Stimulated activated memory B cell treated with anti-CD40 and anti-IgM and Interleukin-4, amounts not matched to agents 10 μg/mL and 1 μg/mL and 100 μg/mL, for 72 hours (primary cell): Measurements from ENCODE around the gene PGM3.

ENCODE experiments used
- ATAC-seq: fragments of 150-1000 bp; cut with Tn5 transposase; 2 replicates; pipeline ENCODE4 v1.10.0; 2021
- H3K27ac Mint-ChIP-seq: one replicate; pipeline ENCODE4 v1.8.0; 2022; ENCODE audit warnings: mild to moderate bottlenecking, mixed read lengths
- H3K27me3 Mint-ChIP-seq: one replicate; pipeline ENCODE4 v1.8.0; 2022; ENCODE audit warnings: mixed read lengths
- H3K36me3 Mint-ChIP-seq: one replicate; pipeline ENCODE4 v1.8.0; 2022; ENCODE audit warnings: mixed read lengths
- H3K4me1 Mint-ChIP-seq: one replicate; pipeline ENCODE4 v1.8.0; 2022; ENCODE audit warnings: mixed read lengths
- H3K4me3 Mint-ChIP-seq: one replicate; pipeline ENCODE4 v1.8.0; 2022; ENCODE audit warnings: mild to moderate bottlenecking, moderate library complexity, mixed read lengths
- H3K9me3 Mint-ChIP-seq: one replicate; pipeline ENCODE4 v1.8.0; 2022; ENCODE audit warnings: mixed read lengths

Gene PGM3

DNA sequence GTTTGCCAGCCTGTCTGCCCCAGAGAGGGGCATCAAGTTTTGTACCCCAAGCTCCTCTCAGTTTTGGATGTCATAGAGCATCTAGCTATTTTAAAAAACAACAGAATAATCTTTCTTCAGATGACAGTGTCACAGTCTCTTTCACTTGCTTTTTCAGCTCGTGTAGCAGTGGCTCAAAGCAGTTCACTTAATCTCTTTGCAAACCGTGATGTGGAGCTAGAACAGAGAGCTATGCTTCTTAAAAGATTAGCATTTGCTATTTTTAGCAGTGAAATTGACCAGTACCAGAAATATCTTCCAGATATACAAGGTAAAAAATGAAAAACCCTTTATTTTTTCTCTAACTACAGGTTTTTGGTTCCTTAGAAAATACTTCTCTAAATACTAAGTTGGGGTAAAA is 37.3 kb downstream of the PGM3 start:
- H3K4me1 Mint-ChIP-seq = no peaks in the 10 kb centered on the region
- no peaks in the 10 kb centered on the region for H3K27me3 Mint-ChIP-seq
- H3K4me3 Mint-ChIP-seq = no peak overlapping the region
- H3K9me3 Mint-ChIP-seq = no peaks in the 10 kb centered on the region
- no peak overlapping the region for H3K27ac Mint-ChIP-seq
- peaks cover 39% of the 10 kb centered on the region for H3K36me3 Mint-ChIP-seq
- no peak for ATAC-seq

DNA sequence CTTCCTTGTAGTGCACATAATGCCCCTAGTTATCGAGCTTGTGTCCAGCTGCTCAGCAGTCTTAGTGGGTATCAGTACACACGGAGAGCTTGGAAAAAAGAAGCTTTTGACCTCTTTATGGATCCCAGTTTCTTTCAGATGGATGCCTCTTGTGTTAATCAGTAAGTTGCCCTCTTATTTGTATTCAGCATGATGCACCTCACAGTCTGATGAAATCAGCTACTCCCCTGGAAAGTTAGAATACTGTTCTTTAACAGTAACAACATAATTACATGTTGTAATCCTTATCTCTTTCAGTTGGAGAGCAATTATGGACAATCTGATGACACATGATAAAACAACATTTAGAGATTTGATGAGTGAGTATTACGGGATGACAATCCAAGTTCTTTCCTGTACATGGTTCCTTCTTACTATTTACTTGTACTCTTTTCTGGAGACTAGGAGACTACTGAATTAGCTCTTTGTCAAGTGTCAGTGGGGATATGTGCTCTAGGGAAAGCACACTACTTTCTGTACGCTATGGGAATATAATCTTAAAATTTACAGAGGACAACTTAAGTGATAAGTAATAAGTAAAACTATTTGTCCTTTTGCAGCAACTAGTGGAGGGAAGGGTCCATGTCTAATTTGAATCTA is 39.1 kb downstream of the PGM3 start:
- H3K27ac Mint-ChIP-seq = no peak overlapping the region
- H3K4me1 Mint-ChIP-seq = no peaks in the 10 kb centered on the region
- H3K4me3 Mint-ChIP-seq = no peak overlapping the region
- no peaks in the 10 kb centered on the region for H3K9me3 Mint-ChIP-seq
- peaks cover 38% of the 10 kb centered on the region for H3K36me3 Mint-ChIP-seq
- no peak for ATAC-seq
- H3K27me3 Mint-ChIP-seq = no peaks in the 10 kb centered on the region

DNA sequence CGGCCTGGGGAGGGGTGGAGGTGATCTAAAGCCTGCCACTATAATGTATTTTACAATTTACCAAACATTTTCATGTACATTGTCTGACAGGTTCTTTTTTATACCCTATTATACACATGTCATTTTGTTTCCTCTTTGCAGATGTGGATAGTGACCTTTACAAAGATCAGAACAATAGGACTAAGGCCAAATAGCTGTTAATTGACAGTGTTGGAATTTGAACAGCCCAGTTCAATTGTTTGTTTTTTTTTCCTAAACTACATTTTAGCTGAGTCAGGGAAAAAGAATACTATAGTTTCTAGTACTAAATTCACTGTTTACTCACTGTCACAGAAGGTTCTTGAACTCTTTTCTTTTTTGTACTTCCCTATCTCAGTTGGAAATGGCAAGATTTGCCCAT is 40.2 kb downstream of the PGM3 start:
- H3K27me3 Mint-ChIP-seq = no peaks in the 10 kb centered on the region
- H3K36me3 Mint-ChIP-seq = peaks cover 40% of the 10 kb centered on the region
- no peaks in the 10 kb centered on the region for H3K4me1 Mint-ChIP-seq
- no peak overlapping the region for H3K27ac Mint-ChIP-seq
- no peaks in the 10 kb centered on the region for H3K9me3 Mint-ChIP-seq
- ATAC-seq = no peak
- no peak overlapping the region for H3K4me3 Mint-ChIP-seq

DNA sequence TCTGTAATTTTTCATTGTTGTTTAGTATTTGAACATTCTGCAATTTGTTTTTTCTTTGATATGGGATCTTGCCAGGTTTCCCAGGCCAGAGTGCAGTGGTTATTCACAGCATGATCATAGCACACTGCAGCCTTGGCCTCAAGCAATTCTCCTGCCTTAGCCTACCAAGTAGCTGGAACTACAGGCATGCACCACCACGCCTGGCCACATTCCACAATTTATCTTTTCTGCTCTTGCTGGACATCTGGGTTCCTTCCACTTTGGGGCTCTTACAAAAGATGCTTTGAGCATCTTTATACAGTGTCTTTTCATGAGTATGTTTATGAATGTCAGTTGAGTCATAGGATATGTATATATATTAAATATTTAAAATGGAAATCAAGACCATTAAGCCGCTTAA is 42.0 kb downstream of the PGM3 start:
- H3K27ac Mint-ChIP-seq = no peak overlapping the region
- H3K4me1 Mint-ChIP-seq = no peaks in the 10 kb centered on the region
- no peaks in the 10 kb centered on the region for H3K27me3 Mint-ChIP-seq
- peaks cover 40% of the 10 kb centered on the region for H3K36me3 Mint-ChIP-seq
- ATAC-seq = no peak
- no peaks in the 10 kb centered on the region for H3K9me3 Mint-ChIP-seq
- no peak overlapping the region for H3K4me3 Mint-ChIP-seq

DNA sequence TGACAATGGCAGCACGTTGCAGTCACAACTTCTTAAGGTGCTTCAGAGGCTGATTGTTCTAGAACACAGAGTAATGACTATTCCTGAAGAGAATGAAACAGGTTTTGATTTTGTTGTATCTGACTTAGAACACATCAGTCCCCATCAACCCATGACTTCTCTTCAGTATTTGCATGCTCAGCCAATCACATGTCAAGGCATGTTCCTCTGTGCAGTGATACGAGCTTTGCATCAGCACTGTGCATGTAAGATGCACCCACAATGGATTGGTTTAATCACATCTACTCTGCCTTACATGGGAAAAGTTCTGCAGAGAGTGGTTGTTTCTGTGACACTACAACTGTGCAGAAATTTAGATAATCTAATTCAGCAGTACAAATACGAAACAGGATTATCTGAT is 54.3 kb downstream of the PGM3 start:
- Mint-ChIP-seq H3K4me3 (no peak overlapping the region), H3K4me1 (no peaks in the 10 kb centered on the region)

DNA sequence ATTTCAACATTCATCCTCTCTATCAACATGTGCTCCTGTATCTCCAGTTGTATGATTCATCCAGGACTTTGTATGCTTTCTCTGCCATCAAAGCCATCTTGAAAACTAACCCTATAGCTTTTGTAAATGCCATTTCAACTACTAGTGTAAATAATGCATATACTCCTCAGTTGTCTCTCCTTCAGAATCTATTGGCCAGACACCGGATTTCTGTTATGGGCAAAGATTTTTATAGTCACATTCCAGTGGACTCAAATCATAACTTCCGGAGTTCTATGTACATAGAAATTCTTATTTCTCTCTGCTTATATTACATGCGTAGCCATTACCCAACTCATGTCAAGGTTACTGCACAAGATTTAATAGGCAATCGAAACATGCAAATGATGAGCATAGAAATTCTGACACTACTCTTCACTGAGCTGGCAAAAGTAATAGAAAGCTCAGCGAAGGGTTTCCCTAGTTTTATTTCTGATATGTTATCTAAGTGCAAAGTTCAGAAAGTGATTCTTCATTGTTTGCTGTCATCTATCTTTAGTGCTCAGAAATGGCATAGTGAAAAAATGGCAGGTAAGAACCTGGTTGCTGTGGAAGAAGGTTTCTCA is 54.8 kb downstream of the PGM3 start:
- peaks cover 38% of the 10 kb centered on the region for H3K36me3 Mint-ChIP-seq
- no peak for ATAC-seq

More for the DNA sequence above, 54.3 kb downstream of the PGM3 start:
- no peak for ATAC-seq
- Mint-ChIP-seq H3K27me3 (no peaks in the 10 kb centered on the region), H3K27ac (no peak overlapping the region), H3K9me3 (no peaks in the 10 kb centered on the region), H3K36me3 (peaks cover 44% of the 10 kb centered on the region)

DNA sequence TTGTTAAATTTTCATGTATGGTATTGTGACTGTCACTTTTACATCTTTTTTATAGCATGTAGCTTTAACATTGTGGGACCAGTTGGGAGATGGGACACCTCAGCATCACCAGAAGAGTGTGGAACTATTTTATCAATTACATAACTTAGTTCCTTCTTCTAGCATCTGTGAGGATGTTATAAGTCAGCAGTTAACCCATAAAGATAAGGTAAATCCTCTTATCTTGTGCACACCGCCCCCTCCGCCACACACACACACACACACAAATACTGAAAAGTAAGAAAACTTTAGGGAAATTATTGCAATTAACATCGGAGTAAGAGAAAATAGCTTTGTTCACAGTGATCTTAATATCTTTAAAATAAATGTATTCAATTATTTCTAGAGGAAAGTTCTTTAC is 60.9 kb downstream of the PGM3 start:
- Mint-ChIP-seq H3K4me1 (no peaks in the 10 kb centered on the region), H3K27ac (no peak overlapping the region), H3K4me3 (no peak overlapping the region), H3K9me3 (no peaks in the 10 kb centered on the region), H3K36me3 (peaks cover 42% of the 10 kb centered on the region), H3K27me3 (no peaks in the 10 kb centered on the region)
- no peak for ATAC-seq

More for the DNA sequence above, 54.8 kb downstream of the PGM3 start:
- Mint-ChIP-seq H3K9me3 (no peaks in the 10 kb centered on the region), H3K4me1 (no peaks in the 10 kb centered on the region), H3K27me3 (no peaks in the 10 kb centered on the region), H3K27ac (no peak overlapping the region), H3K4me3 (no peak overlapping the region)

DNA sequence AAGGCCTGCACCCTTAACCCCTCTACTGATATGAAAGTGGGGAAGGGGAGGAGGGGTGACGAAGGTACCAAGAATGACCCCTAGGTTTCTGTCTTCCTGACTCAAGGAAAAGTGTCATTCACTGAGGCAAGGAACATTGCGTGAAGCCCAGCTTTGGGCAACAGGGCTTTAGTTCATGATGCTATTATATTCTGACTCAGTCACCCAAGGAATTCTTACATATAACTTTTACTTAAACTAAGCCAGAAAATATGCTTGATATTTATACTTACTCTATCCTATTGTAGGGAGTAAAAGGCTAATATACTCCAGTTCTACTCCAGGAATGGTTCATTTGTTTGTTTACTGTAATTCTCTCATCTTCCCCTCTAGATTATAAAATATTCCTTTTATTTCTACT is 65.1 kb downstream of the PGM3 start:
- Mint-ChIP-seq H3K4me1 (no peaks in the 10 kb centered on the region), H3K4me3 (no peak overlapping the region), H3K27ac (no peak overlapping the region), H3K27me3 (no peaks in the 10 kb centered on the region), H3K9me3 (no peaks in the 10 kb centered on the region), H3K36me3 (peaks cover 60% of the 10 kb centered on the region)
- ATAC-seq = no peak

DNA sequence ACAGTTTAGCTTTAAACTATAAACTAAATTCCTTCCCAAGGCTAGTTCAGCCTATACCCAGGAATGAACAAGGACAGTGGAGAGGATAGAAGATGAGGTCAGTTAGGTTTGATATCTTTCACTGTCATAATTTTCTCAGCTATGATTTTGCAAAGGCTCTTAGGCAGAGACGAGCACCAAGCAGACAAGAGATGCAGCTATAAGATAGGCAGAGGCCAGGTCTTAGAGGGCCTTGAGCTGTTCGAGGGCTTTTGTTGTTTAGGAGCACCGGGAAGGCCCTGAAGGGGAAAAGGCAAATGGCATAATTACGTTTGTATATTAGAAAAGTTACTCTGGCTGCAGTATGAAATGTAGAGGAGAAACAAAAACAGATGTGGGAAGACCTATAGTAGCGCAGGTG is 65.8 kb downstream of the PGM3 start:
- Mint-ChIP-seq H3K4me1 (no peaks in the 10 kb centered on the region), H3K27ac (no peak overlapping the region), H3K27me3 (no peaks in the 10 kb centered on the region), H3K4me3 (no peak overlapping the region), H3K36me3 (peaks cover 59% of the 10 kb centered on the region), H3K9me3 (no peaks in the 10 kb centered on the region)
- no peak for ATAC-seq

DNA sequence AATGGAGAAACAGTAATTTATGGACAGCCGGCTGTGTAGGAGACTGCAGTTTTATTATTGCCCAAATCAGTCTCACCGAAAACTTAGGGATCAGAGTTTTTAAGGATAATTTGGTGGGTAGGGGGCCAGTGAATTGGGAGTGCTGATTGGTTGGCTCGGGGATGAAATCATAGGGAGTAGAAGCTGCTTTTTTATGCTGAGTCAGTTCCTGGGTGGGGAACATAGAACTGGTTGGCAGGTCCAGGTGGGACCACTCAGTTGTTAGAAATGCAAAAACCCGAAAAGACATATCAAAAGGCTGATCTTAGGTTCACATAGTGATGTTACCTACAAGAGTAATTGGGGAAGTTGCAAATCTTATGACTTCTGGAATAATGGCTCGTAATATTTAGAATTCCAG is 66.3 kb downstream of the PGM3 start:
- H3K9me3 Mint-ChIP-seq = no peaks in the 10 kb centered on the region
- ATAC-seq = no peak
- H3K27me3 Mint-ChIP-seq = no peaks in the 10 kb centered on the region
- peaks cover 54% of the 10 kb centered on the region for H3K36me3 Mint-ChIP-seq
- no peaks in the 10 kb centered on the region for H3K4me1 Mint-ChIP-seq
- no peak overlapping the region for H3K4me3 Mint-ChIP-seq
- no peak overlapping the region for H3K27ac Mint-ChIP-seq

DNA sequence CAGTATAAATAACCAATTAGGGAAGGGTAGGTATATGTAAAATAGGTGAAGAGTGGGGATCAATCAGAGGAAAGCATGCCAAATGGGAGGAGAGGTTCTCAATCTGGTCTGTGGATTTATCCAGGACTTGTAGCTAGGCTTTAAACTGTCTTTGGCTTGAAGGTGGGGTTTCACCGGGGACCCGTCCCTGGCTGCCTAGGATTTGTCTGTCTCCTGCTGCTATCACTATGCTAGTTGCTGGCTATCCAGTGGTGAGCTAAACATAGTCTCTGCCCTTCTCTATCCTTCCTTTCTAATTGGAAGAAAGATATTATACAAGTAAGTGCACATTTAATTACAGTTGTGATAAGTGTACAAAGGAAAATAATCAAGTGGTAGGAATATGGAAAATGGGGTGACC is 66.8 kb downstream of the PGM3 start:
- no peak overlapping the region for H3K27ac Mint-ChIP-seq

DNA sequence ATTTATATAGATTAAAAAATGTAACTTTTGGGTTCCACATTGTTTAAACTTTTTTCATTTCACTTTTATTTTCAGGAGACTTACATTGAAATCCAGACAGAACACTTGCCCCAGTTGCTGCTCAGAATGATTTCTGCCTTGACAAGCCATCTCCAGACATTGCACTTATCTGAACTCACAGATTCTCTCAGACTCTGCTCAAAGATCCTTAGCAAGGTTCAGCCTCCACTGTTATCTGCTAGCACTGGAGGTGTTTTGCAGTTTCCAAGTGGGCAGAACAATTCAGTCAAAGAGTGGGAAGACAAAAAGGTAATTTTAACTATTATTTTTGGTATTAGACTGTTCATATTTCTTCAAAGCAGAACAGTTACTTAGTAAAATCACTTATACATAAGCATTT is 67.6 kb downstream of the PGM3 start:
- Mint-ChIP-seq H3K4me1 (no peaks in the 10 kb centered on the region), H3K36me3 (peaks cover 51% of the 10 kb centered on the region), H3K27me3 (no peaks in the 10 kb centered on the region), H3K4me3 (no peak overlapping the region), H3K9me3 (no peaks in the 10 kb centered on the region), H3K27ac (no peak overlapping the region)
- no peak for ATAC-seq

More for the DNA sequence above, 66.8 kb downstream of the PGM3 start:
- Mint-ChIP-seq H3K36me3 (peaks cover 51% of the 10 kb centered on the region), H3K4me1 (no peaks in the 10 kb centered on the region), H3K4me3 (no peak overlapping the region), H3K9me3 (no peaks in the 10 kb centered on the region), H3K27me3 (no peaks in the 10 kb centered on the region)
- no peak for ATAC-seq

DNA sequence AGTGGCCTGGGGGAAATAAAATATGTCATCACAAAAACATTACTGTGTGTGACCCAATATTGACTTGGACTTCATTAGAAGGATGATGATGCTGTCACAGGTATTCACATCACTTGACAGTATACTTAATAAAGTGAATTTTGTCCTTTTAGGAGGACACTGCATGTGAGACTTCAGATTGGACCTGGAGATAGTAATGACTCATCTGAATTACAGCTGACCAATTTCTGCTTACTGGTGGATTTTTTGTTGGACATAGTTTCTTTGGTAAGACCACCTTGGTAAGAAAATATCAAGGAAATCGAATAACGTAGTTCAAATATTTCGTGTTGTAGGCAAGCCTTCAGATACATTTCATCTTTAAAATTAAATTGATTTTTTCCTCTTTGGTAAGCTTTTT is 68.5 kb downstream of the PGM3 start:
- no peak for ATAC-seq
- Mint-ChIP-seq H3K4me1 (no peaks in the 10 kb centered on the region), H3K27me3 (no peaks in the 10 kb centered on the region), H3K27ac (no peak overlapping the region), H3K9me3 (no peaks in the 10 kb centered on the region), H3K4me3 (no peak overlapping the region), H3K36me3 (peaks cover 53% of the 10 kb centered on the region)

DNA sequence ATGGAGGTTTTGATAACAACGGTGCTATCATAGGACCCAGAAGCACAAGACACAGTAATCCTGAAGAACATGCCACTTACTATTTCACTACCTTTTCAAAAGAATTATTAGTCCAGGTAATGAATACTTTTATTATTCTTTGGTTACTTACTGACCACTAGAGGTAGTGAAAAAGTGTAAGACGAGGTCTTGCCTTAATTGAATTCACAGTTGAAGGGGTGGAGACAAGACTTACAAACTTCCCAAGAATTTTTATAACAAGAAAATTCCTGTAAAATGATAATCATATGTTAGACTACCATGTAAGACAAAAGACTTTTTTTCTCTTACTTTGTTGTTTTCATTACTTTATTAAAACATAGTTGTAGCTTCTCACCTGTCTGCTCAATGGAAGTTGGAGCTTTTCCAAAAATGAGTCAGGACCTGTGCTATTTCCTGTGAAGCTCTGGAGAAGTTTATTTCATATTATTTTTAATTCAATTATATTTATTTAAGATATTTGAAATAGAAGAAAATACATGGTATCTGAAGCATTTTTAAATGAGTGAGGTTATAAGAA is 73.2 kb downstream of the PGM3 start:
- no peak for ATAC-seq
- H3K9me3 Mint-ChIP-seq = no peaks in the 10 kb centered on the region
- H3K27ac Mint-ChIP-seq = no peak overlapping the region
- H3K27me3 Mint-ChIP-seq = no peaks in the 10 kb centered on the region
- H3K4me3 Mint-ChIP-seq = no peak overlapping the region
- H3K36me3 Mint-ChIP-seq = peaks cover 25% of the 10 kb centered on the region
- no peaks in the 10 kb centered on the region for H3K4me1 Mint-ChIP-seq

DNA sequence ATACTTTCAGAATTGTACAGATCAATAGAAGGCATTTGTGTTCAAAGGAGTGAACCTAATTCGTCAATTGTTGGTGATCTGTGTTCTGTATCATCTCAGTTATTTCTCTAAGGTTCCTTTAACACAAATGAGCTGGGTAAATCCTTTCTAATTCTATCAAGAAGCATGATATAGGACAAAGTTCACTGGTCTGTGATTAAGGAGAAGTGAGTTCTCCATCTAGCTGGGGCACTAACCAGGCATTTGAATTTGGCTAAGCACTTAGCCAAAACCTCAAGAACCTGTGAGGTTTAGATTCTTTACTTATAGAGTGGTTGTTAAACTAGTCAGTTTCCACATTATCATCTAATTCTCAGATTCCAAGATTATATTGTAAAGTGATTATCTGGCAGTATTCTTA is 75.3 kb downstream of the PGM3 start:
- Mint-ChIP-seq H3K4me1 (no peaks in the 10 kb centered on the region), H3K4me3 (no peak overlapping the region), H3K27me3 (no peaks in the 10 kb centered on the region), H3K36me3 (peaks cover 21% of the 10 kb centered on the region), H3K27ac (no peak overlapping the region), H3K9me3 (no peaks in the 10 kb centered on the region)
- ATAC-seq = no peak
